ENCODE results near the gene DUSP10.

- TF ChIP-seq CTCF (conservative IDR thresholded peaks at IDR 0.05; ENCODE audit: low read depth, low read length) (no peak), EZH2 (IDR thresholded peaks at IDR 0.05; ENCODE audit: borderline replicate concordance, low read depth, low read length, poor library complexity, severe bottlenecking) (no peak)
Measured at GRCh38 chr1:221694109-221694508, 47.8 kb downstream of the DUSP10 start.

Measured in A673 (cell line).